SU-DHL-6 (cell line): Measurements from ENCODE around the gene GHRH.

Experiments used
- H2AFZ ChIP-seq: fragments of 200-600 bp; sonication (generic); 2 replicates; pipeline ENCODE4 v1.6.1; 2014; ENCODE audit warnings: low read depth, mild to moderate bottlenecking, moderate library complexity, mixed read lengths, antibody characterized with exemption, low read length; ENCODE audit not compliant: severe bottlenecking
- H3F3A ChIP-seq: fragments of 200-600 bp; shearing (Covaris generic); 2 replicates; pipeline ENCODE4 v1.6.0; 2016; ENCODE audit warnings: antibody characterized with exemption, mild to moderate bottlenecking; ENCODE audit not compliant: insufficient read depth
- H3K27ac ChIP-seq: fragments of 200-600 bp; sonication (generic); 2 replicates; pipeline ENCODE4 v1.5.1; 2016; ENCODE audit warnings: low read depth, mild to moderate bottlenecking, low read length, moderate library complexity, mixed read lengths
- H3K27me3 ChIP-seq: fragments of 200-600 bp; sonication (generic), shearing (Covaris generic); 2 replicates; pipeline ENCODE4 v1.6.0; 2014; ENCODE audit warnings: mild to moderate bottlenecking, low read length
- H3K36me3 ChIP-seq: fragments of 200-600 bp; sonication (generic); 2 replicates; pipeline ENCODE4 v1.6.1; 2014; ENCODE audit warnings: mild to moderate bottlenecking, low read length, mixed read lengths
- H3K4me2 ChIP-seq: fragments of 300-600, 200-600 bp; shearing (Covaris generic), sonication (generic); 2 replicates; pipeline ENCODE4 v1.6.0; 2014; ENCODE audit warnings: low read length, low read depth, mild to moderate bottlenecking; ENCODE audit not compliant: poor library complexity, severe bottlenecking
- H3K4me3 ChIP-seq: fragments of 200-600 bp; sonication (generic); 2 replicates; pipeline ENCODE4 v1.5.1; 2014; ENCODE audit warnings: antibody characterized with exemption, low read length, mild to moderate bottlenecking, mixed read lengths; ENCODE audit not compliant: insufficient read depth, poor library complexity, severe bottlenecking
- H3K79me2 ChIP-seq: fragments of 200-600 bp; sonication (generic); 2 replicates; pipeline ENCODE4 v1.6.1; 2014; ENCODE audit warnings: mild to moderate bottlenecking, low read length, moderate library complexity; ENCODE audit not compliant: insufficient read depth
- H3K9ac ChIP-seq: fragments of 200-600 bp; sonication (generic); 2 replicates; pipeline ENCODE4 v1.7.0; 2014; ENCODE audit warnings: mild to moderate bottlenecking, low read length
- H3K9me2 ChIP-seq: fragments of 200-600 bp; sonication (generic); replicated peaks from 2 replicates; pipeline ENCODE4 v1.6.1; 2014; ENCODE audit warnings: low read length; ENCODE audit not compliant: insufficient read depth
- H3K9me3 ChIP-seq: fragments of 200-600 bp; sonication (generic); 2 replicates; pipeline ENCODE4 v1.6.1; 2014; ENCODE audit warnings: low read length, mixed read lengths; ENCODE audit not compliant: insufficient read depth
- H4K20me1 ChIP-seq: fragments of 200-600 bp; sonication (generic); 2 replicates; pipeline ENCODE4 v1.6.1; 2014; ENCODE audit warnings: low read depth, mild to moderate bottlenecking, antibody characterized with exemption, low read length, moderate library complexity, mixed read lengths
- CTCF ChIP-seq: fragments of 200-600 bp; sonication (generic); IDR thresholded peaks from one replicate; pipeline ENCODE4 v1.5.1; 2017; ENCODE audit warnings: antibody characterized with exemption, mild to moderate bottlenecking, low read length, moderate library complexity; ENCODE audit not compliant: insufficient read depth, poor library complexity, severe bottlenecking
- EZH2phosphoT487 ChIP-seq: fragments of 200-600 bp; sonication (generic), shearing (Covaris generic); conservative IDR thresholded peaks from 2 replicates; pipeline ENCODE4 v1.6.1; 2018; ENCODE audit warnings: mild to moderate bottlenecking, antibody characterized with exemption, low read length, moderate library complexity, mixed read lengths

The GHRH gene

GRCh38 chr20:37257988-37258387 is 3.6 kb downstream of the GHRH start:
- no peak overlapping the region for H3K27ac ChIP-seq
- no peaks in the 10 kb centered on the region for H3F3A ChIP-seq
- no peaks in the 10 kb centered on the region for H3K9me3 ChIP-seq
- H3K9me2 ChIP-seq, result no peaks in the 10 kb centered on the region
- H3K36me3 ChIP-seq, result no peaks in the 10 kb centered on the region
- no peak overlapping the region for H2AFZ ChIP-seq
- H3K4me3 ChIP-seq, result no peak overlapping the region
- H4K20me1 ChIP-seq, result no peaks in the 10 kb centered on the region
- no peaks in the 10 kb centered on the region for H3K79me2 ChIP-seq
- no peak overlapping the region for H3K4me2 ChIP-seq
- TF ChIP-seq CTCF (no peak), EZH2phosphoT487 (no peak)
- no peak overlapping the region for H3K9ac ChIP-seq
- H3K27me3 ChIP-seq, result no peaks in the 10 kb centered on the region; the same call in 1 of the 2 replicates

GRCh38 chr20:37257530-37257929 is 4.1 kb downstream of the GHRH start:
- H3K27ac ChIP-seq, result no peak overlapping the region
- H3K9me2 ChIP-seq, result no peaks in the 10 kb centered on the region
- no peak overlapping the region for H3K4me3 ChIP-seq
- no peak overlapping the region for H3K9ac ChIP-seq
- H3K27me3 ChIP-seq, result no peaks in the 10 kb centered on the region; the same call in 1 of the 2 replicates
- no peaks in the 10 kb centered on the region for H4K20me1 ChIP-seq
- H3K9me3 ChIP-seq, result no peaks in the 10 kb centered on the region
- no peaks in the 10 kb centered on the region for H3F3A ChIP-seq
- TF ChIP-seq CTCF, result no peak
- TF ChIP-seq EZH2phosphoT487, result no peak
- H3K36me3 ChIP-seq, result no peaks in the 10 kb centered on the region
- H2AFZ ChIP-seq, result no peak overlapping the region
- no peaks in the 10 kb centered on the region for H3K79me2 ChIP-seq
- H3K4me2 ChIP-seq, result no peak overlapping the region

GRCh38 chr20:37256286-37256685 is 5.3 kb downstream of the GHRH start:
- Histone ChIP-seq H3K9ac (no peak overlapping the region), H3K9me3 (no peaks in the 10 kb centered on the region), H3K9me2 (no peaks in the 10 kb centered on the region), H3K4me2 (no peak overlapping the region), H2AFZ (no peak overlapping the region), H3K79me2 (no peaks in the 10 kb centered on the region), H3K27me3 (no peaks in the 10 kb centered on the region; the same call in 1 of the 2 replicates), H3F3A (no peaks in the 10 kb centered on the region), H3K4me3 (no peak overlapping the region), H4K20me1 (no peaks in the 10 kb centered on the region), H3K27ac (no peak overlapping the region), H3K36me3 (no peaks in the 10 kb centered on the region)
- TF ChIP-seq CTCF (no peak), EZH2phosphoT487 (no peak)
